Activated CD8-positive, alpha-beta T cell treated with anti-CD3 and anti-CD28 coated beads, Interleukin-2, amount 10 ng/mL, durations not matched to agents 7 days and 5 days (primary cell): Measurements from ENCODE around the gene GAB2. TPM values are rescaled to one million over a fixed set of nuclear protein-coding genes. Genes with fewer than 3 reads are reported as not detected.
"Not testable (repeated sequence)": the region's sequence is repeated elsewhere in the genome, so short reads cannot be mapped to it uniquely, and the experiment has no call there.

Source experiments
- ATAC-seq: fragments of 150-1000 bp; cut with Tn5 transposase; one replicate; pipeline ENCODE4 v1.10.0; 2021; ENCODE audit warnings: moderate library complexity
- CTCF ChIA-PET: fragments of 350-600 bp; sonication (Branson Sonifier 250); formaldehyde crosslinking; loops from one replicate; lab custom pipeline; 2021; ENCODE audit warnings: antibody characterized with exemption; lab: Charles Lee
- POLR2A ChIA-PET: fragments of 350-600 bp; sonication (Branson Sonifier 250); formaldehyde crosslinking; loops from one replicate; lab custom pipeline; 2021; ENCODE audit warnings: antibody characterized with exemption; lab: Charles Lee
- DNase-seq: peaks from one replicate; pipeline ENCODE4 v3.0.0-alpha.2; 2020
- H3K27ac Mint-ChIP-seq: one replicate; pipeline ENCODE4 v1.8.0; 2021; ENCODE audit warnings: mild to moderate bottlenecking, mixed read lengths
- H3K27me3 Mint-ChIP-seq: one replicate; pipeline ENCODE4 v1.8.0; 2021; ENCODE audit warnings: low read depth, mixed read lengths
- H3K36me3 Mint-ChIP-seq: one replicate; pipeline ENCODE4 v1.8.0; 2021; ENCODE audit warnings: low read depth, mixed read lengths
- H3K4me1 Mint-ChIP-seq: one replicate; pipeline ENCODE4 v1.8.0; 2021; ENCODE audit warnings: low read depth, mixed read lengths
- H3K4me3 Mint-ChIP-seq: one replicate; pipeline ENCODE4 v1.8.0; 2021; ENCODE audit warnings: mild to moderate bottlenecking, mixed read lengths
- H3K9me3 Mint-ChIP-seq: one replicate; pipeline ENCODE4 v1.8.0; 2022; ENCODE audit warnings: mixed read lengths; ENCODE audit not compliant: insufficient read depth
- total RNA-seq, 2 experiments: library from RNA; stranded (reverse); gene quantifications; one replicate each; pipeline ENCODE4 v1.2.3, GENCODE V29; 2021

The GAB2 gene
- total RNA-seq, 2 experiments from 2014 or later, result 7.6 to 9.8 TPM

- ChIA-PET CTCF (no interaction called here), POLR2A (no interaction called here)
- Mint-ChIP-seq H3K36me3 (peaks cover 2% of the 10 kb centered on the region), H3K4me1 (no peaks in the 10 kb centered on the region), H3K27ac (no peak overlapping the region), H3K9me3 (peaks cover 4% of the 10 kb centered on the region), H3K4me3 (no peak overlapping the region), H3K27me3 (peaks cover 10% of the 10 kb centered on the region)
- ATAC-seq (no peak), DNase-seq (no peak)
These were observed 54.5 kb downstream of the GAB2 start for GRCh38 chr11:78363024-78363619.

DNA sequence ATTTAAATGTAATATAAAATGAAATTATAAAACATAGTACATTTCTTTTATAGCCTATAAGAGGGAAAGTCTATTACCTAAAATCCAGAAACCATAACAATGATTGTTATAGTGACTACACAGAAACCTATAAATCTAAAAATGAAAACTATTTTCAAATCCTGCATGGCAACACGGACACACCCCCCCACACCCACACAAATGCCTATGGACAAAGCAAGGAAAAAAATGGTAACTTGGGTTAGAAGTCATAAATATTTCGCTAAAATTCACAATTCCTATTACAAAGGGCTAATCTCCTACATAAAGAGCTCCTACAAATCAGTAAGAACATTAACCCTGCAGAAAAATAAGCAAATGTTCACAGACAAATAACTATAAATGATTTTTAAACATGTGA, 56.4 kb downstream of the GAB2 start:
- H3K4me1 Mint-ChIP-seq, result peaks cover 6% of the 10 kb centered on the region
- POLR2A ChIA-PET, result no interaction called here
- CTCF ChIA-PET, result interaction anchor here (1.2 kb wide), 1 partner anchor 57 kb away, joined by 4 read pairs; no protein-coding TSS in a partner anchor
- DNase-seq (no peak), ATAC-seq (no peak)
- H3K27ac Mint-ChIP-seq, result no peak overlapping the region
- peaks cover 14% of the 10 kb centered on the region for H3K9me3 Mint-ChIP-seq
- peaks cover 12% of the 10 kb centered on the region for H3K36me3 Mint-ChIP-seq
- peaks cover 10% of the 10 kb centered on the region for H3K27me3 Mint-ChIP-seq
- H3K4me3 Mint-ChIP-seq, result no peak overlapping the region

- H3K27ac Mint-ChIP-seq, result no peak overlapping the region
These were observed 57.7 kb downstream of the GAB2 start for GRCh38 chr11:78359921-78360320.

GRCh38 chr11:78357924-78358323, 59.7 kb downstream of the GAB2 start:
- CTCF ChIA-PET, result not testable (repeated sequence)

More at GRCh38 chr11:78359921-78360320, 57.7 kb downstream of the GAB2 start:
- peaks cover 10% of the 10 kb centered on the region for H3K27me3 Mint-ChIP-seq
- ChIA-PET POLR2A (no interaction called here), CTCF (no interaction called here)
- peaks cover 8% of the 10 kb centered on the region for H3K4me1 Mint-ChIP-seq
- H3K4me3 Mint-ChIP-seq, result no peak overlapping the region
- H3K36me3 Mint-ChIP-seq, result peaks cover 12% of the 10 kb centered on the region
- H3K9me3 Mint-ChIP-seq, result peaks cover 14% of the 10 kb centered on the region
- ATAC-seq (no peak), DNase-seq (no peak)

DNA sequence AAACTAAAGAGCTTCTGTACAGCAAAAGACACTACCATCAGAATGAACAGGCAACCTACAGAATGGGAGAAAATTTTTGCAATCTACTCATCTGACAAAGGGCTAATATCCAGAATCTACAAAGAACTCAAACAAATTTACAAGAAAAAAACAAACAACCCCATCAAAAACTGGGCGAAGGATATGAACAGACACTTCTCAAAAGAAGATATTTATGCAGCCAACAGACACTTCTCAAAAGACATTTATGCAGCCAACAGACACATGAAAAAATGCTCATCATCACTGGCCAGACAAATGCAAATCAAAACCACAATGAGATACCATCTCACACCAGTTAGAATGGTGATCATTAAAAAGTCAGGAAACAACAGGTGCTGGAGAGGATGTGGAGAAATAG, 60.2 kb downstream of the GAB2 start:
- H3K27me3 Mint-ChIP-seq, DNase-seq, H3K4me3 Mint-ChIP-seq, ATAC-seq, CTCF ChIA-PET, POLR2A ChIA-PET, H3K27ac Mint-ChIP-seq: not testable (repeated sequence)
- peaks cover 14% of the 10 kb centered on the region for H3K9me3 Mint-ChIP-seq
- peaks cover 13% of the 10 kb centered on the region for H3K4me1 Mint-ChIP-seq
- H3K36me3 Mint-ChIP-seq, result peaks cover 12% of the 10 kb centered on the region

More at GRCh38 chr11:78357924-78358323, 59.7 kb downstream of the GAB2 start:
- POLR2A ChIA-PET, H3K4me3 Mint-ChIP-seq, H3K27ac Mint-ChIP-seq, ATAC-seq, DNase-seq, H3K27me3 Mint-ChIP-seq: not testable (repeated sequence)
- Mint-ChIP-seq H3K4me1 (peaks cover 13% of the 10 kb centered on the region), H3K9me3 (peaks cover 14% of the 10 kb centered on the region), H3K36me3 (peaks cover 12% of the 10 kb centered on the region)

DNA sequence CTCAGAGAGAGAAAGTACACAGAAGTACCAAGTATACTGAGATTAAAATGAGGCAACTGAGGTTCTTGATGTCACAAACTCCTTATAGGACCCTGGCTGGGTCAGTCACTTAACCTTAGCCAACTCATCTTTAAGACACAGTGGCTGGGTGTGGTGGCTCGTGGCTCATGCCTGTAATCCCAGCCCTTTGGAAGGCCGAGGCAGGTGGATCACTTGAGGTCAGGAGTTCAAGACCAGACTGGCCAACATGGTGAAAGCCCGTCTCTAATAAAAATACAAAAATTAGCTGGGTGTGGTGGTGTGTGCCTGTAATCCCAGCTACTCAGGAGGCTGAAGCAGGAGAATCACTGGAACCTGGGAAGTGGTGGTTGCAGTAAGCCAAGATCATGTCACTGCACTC, 61.9 kb downstream of the GAB2 start:
- peaks cover 12% of the 10 kb centered on the region for H3K36me3 Mint-ChIP-seq
- H3K4me3 Mint-ChIP-seq, H3K27me3 Mint-ChIP-seq, CTCF ChIA-PET, H3K27ac Mint-ChIP-seq, POLR2A ChIA-PET, DNase-seq, ATAC-seq: not testable (repeated sequence)
- peaks cover 14% of the 10 kb centered on the region for H3K9me3 Mint-ChIP-seq
- peaks cover 15% of the 10 kb centered on the region for H3K4me1 Mint-ChIP-seq

- H3K36me3 Mint-ChIP-seq, result peaks cover 12% of the 10 kb centered on the region
- H3K4me1 Mint-ChIP-seq, result peaks cover 20% of the 10 kb centered on the region
- no peak overlapping the region for H3K4me3 Mint-ChIP-seq
- H3K9me3 Mint-ChIP-seq, result peaks cover 14% of the 10 kb centered on the region
- H3K27ac Mint-ChIP-seq, result no peak overlapping the region
- ChIA-PET CTCF (no interaction called here), POLR2A (no interaction called here)
- H3K27me3 Mint-ChIP-seq, result peaks cover 6% of the 10 kb centered on the region
- no peak for DNase-seq
- ATAC-seq, result no peak
These were observed 62.3 kb downstream of the GAB2 start for GRCh38 chr11:78355309-78355705.

DNA sequence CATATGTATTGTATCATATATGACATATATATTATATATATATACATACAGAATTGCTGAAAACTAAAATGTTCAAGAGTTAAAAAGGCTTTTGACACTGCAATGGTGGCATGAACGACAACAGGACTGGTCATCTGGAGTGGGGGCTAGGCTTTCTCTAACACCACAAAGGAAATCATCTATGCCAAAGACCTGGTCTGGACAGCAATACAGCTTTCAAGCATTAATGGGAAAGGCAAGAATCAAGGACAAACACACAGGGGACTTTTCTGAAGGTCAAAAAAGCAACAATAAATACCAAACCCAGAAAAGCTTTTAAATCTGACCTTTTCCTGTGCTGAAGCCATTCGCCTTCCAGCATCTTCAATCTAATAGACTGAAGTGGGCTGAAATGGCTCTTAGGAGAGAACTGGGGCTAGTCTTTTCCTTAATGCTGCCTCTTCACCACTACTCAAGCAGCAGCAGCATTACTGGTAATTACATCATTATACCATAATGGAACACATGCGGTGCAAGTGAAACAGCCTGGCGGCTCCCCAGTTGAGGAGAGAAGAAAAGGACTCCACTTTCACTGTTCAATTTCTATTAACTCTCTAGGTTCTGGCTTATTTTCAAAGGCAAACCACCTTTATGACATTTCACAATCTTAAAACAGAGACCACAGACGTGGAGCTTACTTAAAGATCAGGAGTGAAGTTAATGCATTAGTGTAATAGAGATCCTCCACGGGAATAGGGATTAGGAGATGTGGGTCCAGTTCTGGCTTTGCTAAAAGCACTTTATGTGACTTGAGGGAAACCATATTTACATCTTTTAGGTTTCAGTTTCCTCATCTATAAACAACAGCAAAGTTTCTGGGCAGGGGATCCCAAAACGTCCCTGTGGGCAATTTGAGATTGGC, 63.0 kb downstream of the GAB2 start:
- H3K36me3 Mint-ChIP-seq, result peaks cover 12% of the 10 kb centered on the region
- ChIA-PET POLR2A (no interaction called here), CTCF (interaction anchor here (0.9 kb wide), 1 partner anchor 126 kb away, joined by 3 read pairs; no protein-coding TSS in a partner anchor)
- ATAC-seq (no peak), DNase-seq (no peak)
- peaks cover 26% of the 10 kb centered on the region for H3K4me1 Mint-ChIP-seq
- peaks cover 14% of the 10 kb centered on the region for H3K9me3 Mint-ChIP-seq
- no peak overlapping the region for H3K27ac Mint-ChIP-seq
- H3K27me3 Mint-ChIP-seq, result peaks cover 3% of the 10 kb centered on the region
- no peak overlapping the region for H3K4me3 Mint-ChIP-seq

DNA sequence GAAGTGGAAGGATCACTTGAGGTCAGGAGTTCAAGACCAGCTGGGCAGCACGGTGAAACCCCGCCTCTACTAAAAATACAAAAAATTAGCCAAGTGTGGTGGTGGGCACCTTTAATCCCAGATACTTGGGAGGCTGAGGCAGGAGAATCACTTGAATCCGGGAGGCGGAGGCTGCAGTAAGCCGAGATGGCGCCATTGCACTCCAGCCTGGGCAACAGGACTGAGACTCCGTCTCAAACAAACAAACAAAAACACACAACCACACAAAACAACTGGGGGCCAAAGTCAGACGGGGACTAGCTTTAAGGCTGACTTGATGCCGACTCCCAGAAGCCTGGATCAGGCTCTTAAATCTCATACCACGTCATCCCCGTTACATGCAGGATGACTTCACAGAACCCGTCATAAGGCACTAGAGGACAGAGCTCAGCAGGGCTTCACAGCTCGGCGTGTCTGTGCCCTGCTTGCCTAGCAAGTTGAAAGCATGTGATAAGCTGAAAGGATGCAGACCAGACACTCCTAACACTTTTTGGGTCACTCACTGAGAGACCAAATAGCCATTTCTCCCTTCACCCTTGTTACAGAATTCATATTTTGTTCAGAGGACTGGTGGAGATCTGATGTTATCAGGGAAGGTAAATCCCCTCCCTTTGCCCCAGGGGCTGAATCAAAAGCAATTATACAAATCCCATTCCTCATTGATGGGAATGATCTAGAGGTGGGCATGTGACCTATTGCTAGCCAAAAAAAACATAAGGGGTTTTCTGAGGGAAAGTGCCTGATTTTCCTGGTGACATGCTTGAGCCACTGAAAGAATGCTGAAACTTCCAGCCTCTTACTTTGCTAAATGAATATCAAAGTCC, 65.4 kb downstream of the GAB2 start:
- ChIA-PET POLR2A (interaction anchor here (0.6 kb wide), 1 partner anchor 36 kb away, joined by 3 read pairs; no protein-coding TSS in a partner anchor), CTCF (interaction anchor here (1.3 to 1.4 kb wide), 2 partner anchors 12 to 63 kb away, joined by 4 to 5 read pairs; no protein-coding TSS in a partner anchor)
- Mint-ChIP-seq H3K36me3 (peaks cover 18% of the 10 kb centered on the region), H3K4me1 (peaks cover 39% of the 10 kb centered on the region), H3K9me3 (peaks cover 7% of the 10 kb centered on the region), H3K27ac (no peak overlapping the region), H3K4me3 (no peak overlapping the region), H3K27me3 (no peaks in the 10 kb centered on the region)
- DNase-seq (no peak), ATAC-seq (no peak)

DNA sequence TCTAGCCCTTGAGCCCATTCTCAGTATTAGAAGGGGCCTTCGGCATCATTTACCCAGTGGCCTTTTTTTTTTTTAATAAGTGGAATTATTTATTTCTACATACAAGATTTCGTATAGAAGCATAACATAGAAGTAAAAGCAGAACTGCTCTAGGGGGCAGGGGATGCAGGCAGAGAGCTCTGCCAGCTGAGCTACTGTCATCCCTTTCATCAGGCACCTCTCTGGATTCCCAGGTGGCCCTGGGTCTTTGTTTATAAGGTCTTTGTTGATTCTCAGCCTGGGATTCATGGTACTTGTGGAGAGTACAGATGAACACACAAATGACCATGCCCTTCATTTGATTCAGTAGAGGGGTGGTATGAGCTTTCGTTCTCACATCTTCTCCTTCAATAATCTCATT, 66.4 kb downstream of the GAB2 start:
- ATAC-seq (no peak), DNase-seq (no peak)
- no peak overlapping the region for H3K4me3 Mint-ChIP-seq
- CTCF ChIA-PET, result interaction anchor here (1.3 to 2.2 kb wide), 5 partner anchors 11 to 217 kb away, joined by 3 to 10 read pairs (median 3); no protein-coding TSS in a partner anchor
- H3K36me3 Mint-ChIP-seq, result peaks cover 11% of the 10 kb centered on the region
- POLR2A ChIA-PET, result interaction anchor here (0.6 kb wide), 1 partner anchor 35 kb away, joined by 3 read pairs; no protein-coding TSS in a partner anchor
- H3K4me1 Mint-ChIP-seq, result peaks cover 37% of the 10 kb centered on the region
- H3K9me3 Mint-ChIP-seq, result no peaks in the 10 kb centered on the region
- no peak overlapping the region for H3K27ac Mint-ChIP-seq
- H3K27me3 Mint-ChIP-seq, result peaks cover 3% of the 10 kb centered on the region

- H3K27ac Mint-ChIP-seq, result peak overlapping the region; percentile 87
- ATAC-seq, result no peak
- no peak overlapping the region for H3K4me3 Mint-ChIP-seq
- peaks cover 11% of the 10 kb centered on the region for H3K36me3 Mint-ChIP-seq
- peaks cover 37% of the 10 kb centered on the region for H3K4me1 Mint-ChIP-seq
- POLR2A ChIA-PET, result no interaction called here
- peaks cover 3% of the 10 kb centered on the region for H3K27me3 Mint-ChIP-seq
- CTCF ChIA-PET, result interaction anchor here (1.1 to 2.2 kb wide), 6 partner anchors 11 to 218 kb away, joined by 3 to 10 read pairs (median 4); no protein-coding TSS in a partner anchor
- no peak for DNase-seq
- no peaks in the 10 kb centered on the region for H3K9me3 Mint-ChIP-seq
These were observed 66.9 kb downstream of the GAB2 start for GRCh38 chr11:78350646-78351165.
